Uterus (tissue), 4 donors: Measurements from ENCODE around the gene MSL1. TPM values are rescaled to one million over a fixed set of nuclear protein-coding genes. Genes with fewer than 3 reads are reported as not detected.

Source experiments
- DNase-seq, 2 donors: peaks; one replicate each; pipeline ENCODE4 v3.0.0-alpha.2; 2019 to 2020
- H3K27ac ChIP-seq, 2 donors: fragments of 200-600 bp; sonication (generic); 1 replicate in 1 of 2; 2 replicates in 1 of 2; pipeline ENCODE4 v1.5.1; 2016 to 2018
- H3K27me3 ChIP-seq, 2 donors: fragments of 200-600 bp; sonication (generic); one replicate each; pipeline ENCODE4 v1.5.1; 2018 to 2019; ENCODE audit warnings: control low read depth in 1 of 2
- H3K36me3 ChIP-seq, 2 donors: fragments of 200-600 bp; sonication (generic); one replicate each; pipeline ENCODE4 v1.5.1; 2019; ENCODE audit warnings: control low read depth in 1 of 2
- H3K4me1 ChIP-seq, 2 donors: fragments of 200-600 bp; sonication (generic); one replicate each; pipeline ENCODE4 v1.5.1; 2018 to 2019; ENCODE audit warnings: control low read depth in 1 of 2
- H3K4me3 ChIP-seq, 2 donors: fragments of 200-600 bp; sonication (generic); 1 replicate in 1 of 2; 2 replicates in 1 of 2; pipeline ENCODE4 v1.5.1; 2018 to 2019; ENCODE audit warnings: mild to moderate bottlenecking in 1 of 2
- H3K9me3 ChIP-seq, 2 donors: fragments of 200-600 bp; sonication (generic); one replicate each; pipeline ENCODE4 v1.5.1; 2019; ENCODE audit warnings: control low read depth in 1 of 2
- CTCF ChIP-seq, 4 experiments: fragments of 200-600 bp in 2 of 4; fragments of 450-650 bp in 2 of 4; sonication (generic) in 2 of 4; IDR thresholded peaks; one replicate each; pipeline ENCODE4 v1.5.1; 2016 to 2019; ENCODE audit warnings: antibody characterized with exemption in 4 of 4, mild to moderate bottlenecking in 2 of 4, moderate library complexity in 1 of 4
- POLR2A ChIP-seq, 2 donors: fragments of 450-650 bp; IDR thresholded peaks; one replicate each; pipeline ENCODE4 v1.6.1; 2016; ENCODE audit warnings: antibody characterized with exemption in 2 of 2, mild to moderate bottlenecking in 1 of 2, moderate library complexity in 1 of 2
- intact Hi-C: fragments of 100-400 bp; cut with DNase I; formaldehyde crosslinking; loops from one replicate; pipeline ENCODE4 v1.15.1; 2023; ENCODE audit warnings: low total_unique reads
- total RNA-seq, 4 donors: library from RNA; depleted of rRNA in 3 of 4; stranded (reverse); fragments of >200 nt in 3 of 4; gene quantifications; one replicate each; pipeline versions ENCODE4 v1.1.0 to v1.2.4, GENCODE V29; 2014 to 2023
- donor health status: DM: yes; HTN: yes; CAD: no.

The MSL1 gene
- total RNA-seq, 4 donors from 2014 or later, result 51.0 to 151 (median 77.6) TPM

- no peaks in the 10 kb centered on the region for H3K9me3 ChIP-seq
- H3K27me3 ChIP-seq, result no peaks in the 10 kb centered on the region
- no peak for DNase-seq
- TF ChIP-seq POLR2A (IDR thresholded peaks at IDR 0.05) (no peak), CTCF (IDR thresholded peaks at IDR 0.05) (no peak)
- H3K36me3 ChIP-seq, result no peaks in the 10 kb centered on the region
- H3K4me1 ChIP-seq, result peaks cover 0 to 4% of the 10 kb centered on the region in 2 donors
- H3K4me3 ChIP-seq, result no peak overlapping the region
- peak overlapping the region in 1 of 2 donors; percentile 25 for H3K27ac ChIP-seq
- intact Hi-C loops, result no loop called here
These were observed 36.2 kb downstream of the MSL1 start for GRCh38 chr17:40157973-40158372.

GRCh38 chr17:40158438-40159013 is 36.8 kb downstream of the MSL1 start:
- H3K27ac ChIP-seq, result peak overlapping the region in 1 of 2 donors; percentile 25
- H3K36me3 ChIP-seq, result no peaks in the 10 kb centered on the region

GRCh38 chr17:40159456-40159855 is 37.7 kb downstream of the MSL1 start:
- intact Hi-C loops, result no loop called here
- TF ChIP-seq POLR2A (IDR thresholded peaks at IDR 0.05) (no peak), CTCF (IDR thresholded peaks at IDR 0.05) (no peak)
- Histone ChIP-seq H3K36me3 (no peaks in the 10 kb centered on the region), H3K9me3 (no peaks in the 10 kb centered on the region), H3K27me3 (no peaks in the 10 kb centered on the region), H3K27ac (no peak overlapping the region), H3K4me1 (peaks cover 0 to 3% of the 10 kb centered on the region in 2 donors), H3K4me3 (no peak overlapping the region)
- DNase-seq, result no peak

More at GRCh38 chr17:40158438-40159013, 36.8 kb downstream of the MSL1 start:
- H3K4me1 ChIP-seq, result peaks cover 0 to 4% of the 10 kb centered on the region in 2 donors
- DNase-seq, result no peak
- H3K9me3 ChIP-seq, result no peaks in the 10 kb centered on the region
- intact Hi-C loops, result no loop called here
- H3K27me3 ChIP-seq, result no peaks in the 10 kb centered on the region
- TF ChIP-seq POLR2A (IDR thresholded peaks at IDR 0.05) (no peak), CTCF (IDR thresholded peaks at IDR 0.05) (no peak)
- H3K4me3 ChIP-seq, result no peak overlapping the region

- Histone ChIP-seq H3K27ac (peak overlapping the region; percentile 27 to 61), H3K27me3 (no peaks in the 10 kb centered on the region), H3K36me3 (no peaks in the 10 kb centered on the region), H3K9me3 (no peaks in the 10 kb centered on the region), H3K4me3 (no peak overlapping the region), H3K4me1 (no peaks in the 10 kb centered on the region)
- intact Hi-C loops, result loop anchor here (10.0 kb wide), 1 partner anchor 153 kb away; the partner anchor contains the start of gene CSF3
- TF ChIP-seq CTCF (IDR thresholded peaks at IDR 0.05) (no peak), POLR2A (IDR thresholded peaks at IDR 0.05) (no peak)
- DNase-seq, result no peak
These were observed 46.0 kb downstream of the MSL1 start for GRCh38 chr17:40167685-40168261.

- TF ChIP-seq POLR2A (IDR thresholded peaks at IDR 0.05) (no peak), CTCF (IDR thresholded peaks at IDR 0.05) (peak; percentile 82 to 96 (median 88))
- no peaks in the 10 kb centered on the region for H3K27me3 ChIP-seq
- no peaks in the 10 kb centered on the region for H3K4me1 ChIP-seq
- H3K36me3 ChIP-seq, result no peaks in the 10 kb centered on the region
- H3K27ac ChIP-seq, result peak overlapping the region; percentile 27 to 61
- H3K9me3 ChIP-seq, result no peaks in the 10 kb centered on the region
- peak in 1 of 2 donors; percentile 53 for DNase-seq
- intact Hi-C loops, result loop anchor here (10.0 kb wide), 1 partner anchor 154 kb away; the partner anchor contains the start of gene CSF3
- no peak overlapping the region for H3K4me3 ChIP-seq
These were observed 46.6 kb downstream of the MSL1 start for GRCh38 chr17:40168262-40168832.
